GM19351 (cell line): ENCODE measurements around the gene TSC2.
"Not testable (repeated sequence)": the region's sequence is repeated elsewhere in the genome, so short reads cannot be mapped to it uniquely, and the experiment has no call there.

Experiments used
- ATAC-seq: cut with Tn5 transposase; IDR thresholded peaks from one replicate; pipeline ENCODE4 v1.9.1; 2021; ENCODE audit warnings: mild to moderate bottlenecking, moderate library complexity; ENCODE audit not compliant: unreplicated experiment

TSC2 gene

GRCh38 chr16:2030036-2030435 is 17.7 kb upstream of the TSC2 start:
- ATAC-seq = no peak

GRCh38 chr16:2031081-2031577 is 16.7 kb upstream of the TSC2 start:
- no peak for ATAC-seq

- no peak for ATAC-seq
Measured at GRCh38 chr16:2032285-2033056, 15.3 kb upstream of the TSC2 start.

- no peak for ATAC-seq
Measured at GRCh38 chr16:2033057-2033908, 14.5 kb upstream of the TSC2 start.

- not testable (repeated sequence) for ATAC-seq
Measured at GRCh38 chr16:2033909-2034695, 13.7 kb upstream of the TSC2 start.

- ATAC-seq = no peak
Measured at GRCh38 chr16:2034696-2035430, 12.9 kb upstream of the TSC2 start.

GRCh38 chr16:2035431-2036199 is 12.2 kb upstream of the TSC2 start:
- ATAC-seq = no peak

GRCh38 chr16:2036200-2036966 is 11.4 kb upstream of the TSC2 start:
- ATAC-seq = no peak

- no peak for ATAC-seq
Measured at GRCh38 chr16:2037115-2037514, 10.7 kb upstream of the TSC2 start.

GRCh38 chr16:2037647-2038381 is 10.0 kb upstream of the TSC2 start:
- ATAC-seq = no peak

GRCh38 chr16:2038382-2039231 is 9.2 kb upstream of the TSC2 start:
- ATAC-seq = no peak

GRCh38 chr16:2039274-2040031 is 8.3 kb upstream of the TSC2 start:
- no peak for ATAC-seq

GRCh38 chr16:2040041-2040786 is 7.6 kb upstream of the TSC2 start:
- no peak for ATAC-seq

- no peak for ATAC-seq
Measured at GRCh38 chr16:2040787-2041522, 6.8 kb upstream of the TSC2 start.
